Measurements from ENCODE around the gene TMEM238.

DNA sequence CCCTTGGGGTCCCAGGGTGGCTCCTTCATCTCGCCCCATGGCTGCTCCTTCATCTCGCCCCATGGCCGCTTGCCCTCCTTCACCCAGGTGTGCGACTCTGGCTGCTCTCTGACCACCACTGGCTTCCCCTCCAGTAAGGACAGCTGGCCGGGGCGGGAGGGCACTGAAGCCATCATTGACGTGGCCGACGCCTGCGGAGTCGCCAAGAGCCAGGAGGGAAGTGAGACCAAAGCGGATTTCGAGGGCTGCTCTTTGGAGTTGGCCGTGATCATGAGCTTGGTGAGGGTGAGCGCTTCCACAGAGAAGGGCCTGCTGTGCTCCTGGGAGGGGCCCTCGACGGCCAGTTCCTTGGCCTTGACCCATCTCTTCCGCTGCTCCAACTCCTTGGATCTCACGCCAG lies 25.6 kb downstream of the TMEM238 start:
- TF ChIP-seq, protein P1, sequence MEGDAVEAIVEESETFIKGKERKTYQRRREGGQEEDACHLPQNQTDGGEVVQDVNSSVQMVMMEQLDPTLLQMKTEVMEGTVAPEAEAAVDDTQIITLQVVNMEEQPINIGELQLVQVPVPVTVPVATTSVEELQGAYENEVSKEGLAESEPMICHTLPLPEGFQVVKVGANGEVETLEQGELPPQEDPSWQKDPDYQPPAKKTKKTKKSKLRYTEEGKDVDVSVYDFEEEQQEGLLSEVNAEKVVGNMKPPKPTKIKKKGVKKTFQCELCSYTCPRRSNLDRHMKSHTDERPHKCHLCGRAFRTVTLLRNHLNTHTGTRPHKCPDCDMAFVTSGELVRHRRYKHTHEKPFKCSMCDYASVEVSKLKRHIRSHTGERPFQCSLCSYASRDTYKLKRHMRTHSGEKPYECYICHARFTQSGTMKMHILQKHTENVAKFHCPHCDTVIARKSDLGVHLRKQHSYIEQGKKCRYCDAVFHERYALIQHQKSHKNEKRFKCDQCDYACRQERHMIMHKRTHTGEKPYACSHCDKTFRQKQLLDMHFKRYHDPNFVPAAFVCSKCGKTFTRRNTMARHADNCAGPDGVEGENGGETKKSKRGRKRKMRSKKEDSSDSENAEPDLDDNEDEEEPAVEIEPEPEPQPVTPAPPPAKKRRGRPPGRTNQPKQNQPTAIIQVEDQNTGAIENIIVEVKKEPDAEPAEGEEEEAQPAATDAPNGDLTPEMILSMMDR (IDR thresholded peaks at IDR 0.05), result no peak
- no peak for TF ChIP-seq POLR2AphosphoS5 (IDR thresholded peaks at IDR 0.05)

Measured in sigmoid colon (tissue), 4 donors.